Stomach smooth muscle (tissue), 2 donors: ENCODE measurements around the gene ELMO1.

Source experiments
- H3K27ac ChIP-seq: one replicate; pipeline ENCODE4 v1.7.0; 2013; ENCODE audit warnings: mild to moderate bottlenecking, low read length, inconsistent platforms
- H3K27me3 ChIP-seq, 2 donors: one replicate each; pipeline ENCODE4 v1.7.0; 2013; ENCODE audit warnings: low read length in 2 of 2; ENCODE audit not compliant: insufficient read depth in 2 of 2, control insufficient read depth in 1 of 2
- H3K36me3 ChIP-seq, 2 donors: one replicate each; pipeline ENCODE4 v1.7.0; 2013; ENCODE audit warnings: low read length in 2 of 2; ENCODE audit not compliant: control insufficient read depth in 2 of 2, insufficient read depth in 2 of 2
- H3K4me1 ChIP-seq: one replicate; pipeline ENCODE4 v1.7.0; 2013; ENCODE audit warnings: low read length; ENCODE audit not compliant: control insufficient read depth, insufficient read depth
- H3K4me3 ChIP-seq, 2 donors: one replicate each; pipeline ENCODE4 v1.7.0; 2013; ENCODE audit warnings: low read length in 2 of 2
- H3K9ac ChIP-seq, 2 donors: one replicate each; pipeline ENCODE4 v1.7.0; 2013; ENCODE audit warnings: low read length in 2 of 2, mild to moderate bottlenecking in 1 of 2
- H3K9me3 ChIP-seq, 2 donors: one replicate each; pipeline ENCODE4 v1.7.0; 2013; ENCODE audit warnings: low read length in 2 of 2; ENCODE audit not compliant: control insufficient read depth in 2 of 2
- donor health status: healthy.
- donor health status: Pancreatic carcinoma.

The ELMO1 gene

DNA sequence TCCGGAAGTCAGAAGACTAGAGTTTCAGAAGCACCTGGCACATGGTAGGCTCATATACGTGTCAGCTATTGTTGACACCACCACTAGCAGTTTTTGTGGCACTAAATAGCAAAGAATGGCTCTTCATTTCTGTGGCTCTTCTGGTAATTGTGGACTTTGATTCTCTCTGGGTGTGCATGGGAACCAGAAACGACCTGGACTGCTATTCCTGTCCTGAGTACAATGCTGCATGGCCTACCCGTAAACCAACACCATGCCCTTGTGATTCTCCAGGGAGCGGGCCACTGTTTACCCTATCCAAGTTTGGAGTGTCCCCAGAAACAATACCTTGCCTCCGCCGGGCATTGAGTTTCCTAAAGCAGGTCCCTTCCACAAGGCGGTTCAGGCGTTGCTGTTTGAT lies 561.4 kb downstream of the ELMO1 start:
- Histone ChIP-seq H3K9ac (no peak overlapping the region), H3K9me3 (no peaks in the 10 kb centered on the region), H3K27me3 (no peaks in the 10 kb centered on the region), H3K36me3 (peaks cover 0 to 7% of the 10 kb centered on the region in 2 donors), H3K4me1 (no peaks in the 10 kb centered on the region), H3K4me3 (no peak overlapping the region), H3K27ac (no peak overlapping the region)

GRCh38 chr7:36884910-36885309 lies 563.8 kb downstream of the ELMO1 start:
- Histone ChIP-seq H3K4me3 (no peak overlapping the region), H3K4me1 (no peaks in the 10 kb centered on the region), H3K9ac (no peak overlapping the region), H3K27ac (no peak overlapping the region), H3K9me3 (no peaks in the 10 kb centered on the region), H3K36me3 (peaks cover 0 to 9% of the 10 kb centered on the region in 2 donors), H3K27me3 (no peaks in the 10 kb centered on the region)

DNA sequence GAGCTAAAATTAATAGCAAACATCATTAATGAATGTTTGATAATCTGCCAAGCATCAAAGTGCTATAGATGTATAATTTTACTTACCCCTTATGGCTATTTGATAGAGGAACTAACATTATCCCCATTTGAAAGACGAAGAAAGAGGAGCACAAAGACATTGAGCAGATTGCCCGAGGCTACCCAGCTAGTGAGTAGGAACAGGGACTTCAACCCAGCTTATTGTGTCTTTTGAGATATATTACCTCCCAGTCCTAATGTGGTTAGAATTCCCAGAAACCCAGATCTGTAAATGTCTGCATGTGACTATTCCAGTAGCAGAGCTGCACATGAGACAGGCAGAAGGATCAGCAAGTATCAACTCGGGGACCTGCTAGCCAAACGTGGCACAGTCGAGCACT lies 564.3 kb downstream of the ELMO1 start:
- no peaks in the 10 kb centered on the region for H3K9me3 ChIP-seq
- H3K27me3 ChIP-seq, result no peaks in the 10 kb centered on the region
- H3K27ac ChIP-seq, result no peak overlapping the region
- H3K4me1 ChIP-seq, result no peaks in the 10 kb centered on the region
- peaks cover 0 to 9% of the 10 kb centered on the region in 2 donors for H3K36me3 ChIP-seq
- no peak overlapping the region for H3K4me3 ChIP-seq
- H3K9ac ChIP-seq, result no peak overlapping the region

DNA sequence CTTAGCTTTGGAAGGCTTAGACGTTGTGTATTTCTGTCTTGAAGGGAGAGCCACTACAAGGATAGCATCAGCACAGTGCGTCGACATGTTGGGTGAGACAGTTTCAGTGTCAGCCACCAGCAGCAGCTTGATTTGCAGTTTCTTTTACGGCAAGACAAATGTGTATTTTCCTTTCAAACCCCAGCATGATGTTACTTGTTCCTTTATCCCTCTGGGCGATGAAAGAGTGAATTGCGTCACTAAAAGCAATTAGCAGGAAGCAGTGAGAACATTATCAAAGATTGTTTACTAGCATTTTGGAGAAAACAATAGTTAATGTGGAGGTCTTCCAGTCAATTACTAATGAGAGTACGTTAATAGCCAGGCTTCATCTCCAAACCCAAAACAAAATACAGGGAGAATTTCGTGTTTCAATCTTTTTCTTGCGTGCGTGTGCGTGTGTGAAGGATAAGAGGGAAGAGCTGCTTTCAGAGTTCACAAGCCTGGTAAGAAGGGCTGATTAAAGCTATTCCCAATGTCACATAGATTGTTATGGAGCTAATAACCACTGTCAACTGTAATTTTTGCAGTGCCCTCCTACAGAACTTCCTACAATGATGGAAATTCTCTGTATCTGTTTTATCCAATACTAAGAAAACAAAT lies 567.3 kb downstream of the ELMO1 start:
- peaks cover 0 to 6% of the 10 kb centered on the region in 2 donors for H3K36me3 ChIP-seq
- H3K27me3 ChIP-seq, result no peaks in the 10 kb centered on the region
- H3K9ac ChIP-seq, result no peak overlapping the region
- H3K4me3 ChIP-seq, result no peak overlapping the region
- H3K9me3 ChIP-seq, result no peaks in the 10 kb centered on the region
- no peak overlapping the region for H3K27ac ChIP-seq
- H3K4me1 ChIP-seq, result no peaks in the 10 kb centered on the region

DNA sequence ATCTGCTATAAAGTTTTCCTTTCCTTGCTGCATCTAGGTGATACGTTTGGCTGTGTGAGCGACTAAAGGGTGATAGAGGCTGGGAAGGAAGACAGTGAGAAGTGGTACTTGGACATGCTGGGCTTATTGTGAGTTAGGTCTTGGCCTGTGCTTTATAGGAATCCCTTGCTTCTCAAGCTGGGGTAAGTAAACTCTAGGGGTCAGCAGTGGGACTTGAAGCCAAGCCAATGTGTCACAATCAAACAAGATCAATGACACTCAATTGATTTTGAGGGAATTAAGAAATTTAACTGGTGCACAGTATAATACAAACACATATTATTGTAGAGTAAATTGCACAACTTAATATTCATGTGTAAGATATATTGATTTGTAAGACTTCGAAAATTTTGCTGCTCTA lies 568.6 kb downstream of the ELMO1 start:
- Histone ChIP-seq H3K27me3 (no peaks in the 10 kb centered on the region), H3K9me3 (no peaks in the 10 kb centered on the region), H3K4me3 (no peak overlapping the region), H3K27ac (no peak overlapping the region), H3K4me1 (no peaks in the 10 kb centered on the region), H3K9ac (no peak overlapping the region), H3K36me3 (peaks cover 0 to 12% of the 10 kb centered on the region in 2 donors)

DNA sequence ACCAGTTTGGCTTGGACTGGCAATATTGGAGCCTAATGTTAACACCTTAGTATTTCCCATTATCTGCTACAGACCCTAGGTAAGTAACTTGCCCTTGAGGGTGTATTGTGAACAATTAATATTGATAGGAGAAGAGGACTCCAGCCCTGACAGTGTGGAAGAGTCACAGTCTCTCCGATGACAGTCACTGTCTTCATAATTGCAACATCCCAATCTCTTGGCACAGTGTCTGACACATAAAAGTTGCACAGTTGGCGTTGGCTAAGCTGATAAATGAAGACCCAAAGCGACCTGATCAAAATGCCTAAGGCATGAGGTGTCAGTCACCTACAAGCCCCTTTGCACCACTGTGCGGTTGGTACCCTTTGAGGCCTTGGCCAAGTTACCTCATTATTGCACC lies 569.6 kb downstream of the ELMO1 start:
- H3K9ac ChIP-seq, result no peak overlapping the region
- H3K9me3 ChIP-seq, result no peaks in the 10 kb centered on the region
- no peak overlapping the region for H3K4me3 ChIP-seq
- no peak overlapping the region for H3K27ac ChIP-seq
- H3K27me3 ChIP-seq, result no peaks in the 10 kb centered on the region
- peaks cover 0 to 12% of the 10 kb centered on the region in 2 donors for H3K36me3 ChIP-seq
- no peaks in the 10 kb centered on the region for H3K4me1 ChIP-seq

DNA sequence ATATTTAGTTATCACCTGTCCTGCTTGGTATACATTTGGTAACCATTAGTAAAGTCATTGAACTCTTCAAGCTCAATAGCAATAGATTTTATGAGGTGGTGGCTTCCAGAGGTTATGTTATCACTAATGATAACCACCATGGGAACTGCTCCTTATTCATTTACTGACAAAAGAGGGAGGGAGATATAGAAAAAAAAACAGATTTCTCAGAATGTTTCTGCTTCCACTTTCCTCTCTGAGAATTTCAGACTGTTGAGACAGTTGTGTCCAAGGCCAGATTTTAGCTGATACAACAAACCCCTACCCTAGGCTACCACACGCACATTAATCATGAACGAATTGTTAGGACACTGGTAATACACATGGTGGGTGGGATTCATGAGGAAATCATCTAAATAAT lies 570.4 kb downstream of the ELMO1 start:
- Histone ChIP-seq H3K27ac (no peak overlapping the region), H3K36me3 (peaks cover 0 to 10% of the 10 kb centered on the region in 2 donors), H3K27me3 (no peaks in the 10 kb centered on the region), H3K9ac (no peak overlapping the region), H3K9me3 (no peaks in the 10 kb centered on the region), H3K4me3 (no peak overlapping the region), H3K4me1 (no peaks in the 10 kb centered on the region)

GRCh38 chr7:36875794-36876193 lies 572.9 kb downstream of the ELMO1 start:
- no peak overlapping the region for H3K4me3 ChIP-seq
- no peaks in the 10 kb centered on the region for H3K4me1 ChIP-seq
- H3K27me3 ChIP-seq, result no peaks in the 10 kb centered on the region
- H3K9ac ChIP-seq, result no peak overlapping the region
- H3K9me3 ChIP-seq, result no peaks in the 10 kb centered on the region
- H3K36me3 ChIP-seq, result peaks cover 0 to 10% of the 10 kb centered on the region in 2 donors
- H3K27ac ChIP-seq, result no peak overlapping the region

GRCh38 chr7:36874041-36874440 lies 574.6 kb downstream of the ELMO1 start:
- no peaks in the 10 kb centered on the region for H3K4me1 ChIP-seq
- no peak overlapping the region for H3K4me3 ChIP-seq
- H3K36me3 ChIP-seq, result peaks cover 0 to 14% of the 10 kb centered on the region in 2 donors
- H3K27me3 ChIP-seq, result no peaks in the 10 kb centered on the region
- no peaks in the 10 kb centered on the region for H3K9me3 ChIP-seq
- H3K27ac ChIP-seq, result no peak overlapping the region
- H3K9ac ChIP-seq, result no peak overlapping the region

DNA sequence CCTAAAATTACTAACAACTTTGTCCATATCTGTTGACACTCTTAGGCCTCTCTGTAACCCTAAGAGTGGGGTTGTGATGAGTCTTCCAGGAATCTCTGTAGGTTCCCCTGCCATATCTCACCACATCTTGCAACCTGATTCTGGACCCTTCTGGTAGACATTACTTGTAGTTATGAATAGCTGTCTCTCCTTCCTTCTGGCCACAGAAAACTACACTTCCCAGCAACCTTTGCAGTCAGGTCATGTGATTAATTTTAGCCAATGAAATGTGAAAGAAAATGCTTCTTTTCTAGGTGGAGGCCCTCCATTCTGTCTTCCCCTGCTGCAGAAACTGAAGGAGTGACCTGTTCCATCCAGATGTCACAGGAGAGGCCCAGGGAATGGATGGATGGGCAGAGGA lies 576.8 kb downstream of the ELMO1 start:
- Histone ChIP-seq H3K27me3 (no peaks in the 10 kb centered on the region), H3K4me1 (no peaks in the 10 kb centered on the region), H3K36me3 (peaks cover 0 to 15% of the 10 kb centered on the region in 2 donors), H3K9me3 (no peaks in the 10 kb centered on the region), H3K9ac (no peak overlapping the region), H3K27ac (no peak overlapping the region), H3K4me3 (no peak overlapping the region)

DNA sequence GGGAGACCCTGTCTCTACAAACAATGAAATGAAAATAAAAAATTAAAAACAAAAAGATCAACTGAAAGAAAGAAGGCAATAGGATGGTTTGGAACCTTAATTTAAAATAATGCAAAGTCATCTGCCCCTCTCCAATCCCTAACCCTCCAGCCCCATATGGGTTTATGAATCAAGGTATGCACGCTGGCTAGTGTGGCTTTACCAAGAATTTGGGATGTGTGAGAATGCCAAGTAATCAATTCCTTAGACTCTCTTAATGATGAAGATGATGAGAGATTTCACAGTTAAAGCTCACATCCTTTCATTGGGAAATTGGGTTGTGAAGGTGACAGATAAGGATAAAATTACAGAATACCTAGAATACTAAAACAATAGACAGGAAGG lies 577.3 kb downstream of the ELMO1 start:
- no peak overlapping the region for H3K27ac ChIP-seq
- H3K4me1 ChIP-seq, result no peaks in the 10 kb centered on the region
- H3K9ac ChIP-seq, result no peak overlapping the region
- peaks cover 0 to 15% of the 10 kb centered on the region in 2 donors for H3K36me3 ChIP-seq
- H3K4me3 ChIP-seq, result no peak overlapping the region
- no peaks in the 10 kb centered on the region for H3K9me3 ChIP-seq
- no peaks in the 10 kb centered on the region for H3K27me3 ChIP-seq
